ENCODE results near the gene TBATA.

TBATA gene

DNA sequence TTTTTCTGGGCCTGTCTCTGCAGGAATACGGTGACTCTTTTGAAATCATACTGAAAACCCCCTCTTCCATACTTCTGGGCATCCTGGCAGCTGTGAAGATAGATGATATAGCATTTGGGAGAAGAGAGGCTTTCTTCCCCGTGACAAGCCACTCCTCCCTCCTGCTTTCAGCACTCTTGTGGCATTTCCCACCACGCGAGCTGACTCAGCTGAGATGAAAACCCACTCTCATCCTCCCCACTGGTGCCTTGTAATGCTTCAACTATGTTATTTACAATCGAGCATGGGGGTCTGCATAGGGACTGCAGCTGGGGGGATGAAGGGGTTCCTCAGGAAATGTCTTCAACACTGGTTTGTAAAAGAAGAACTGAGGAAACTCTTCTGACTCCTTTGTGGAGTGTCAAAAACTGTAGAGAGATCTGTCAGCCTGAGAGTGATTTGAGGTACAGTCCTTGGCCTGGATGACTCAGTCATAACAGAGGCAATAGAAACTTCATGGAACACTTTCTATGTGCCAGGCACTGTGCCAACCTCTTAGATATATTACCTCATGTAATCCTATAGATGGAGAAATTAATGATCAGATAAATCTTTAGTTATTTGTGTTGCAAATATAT, 1.7 kb upstream of the TBATA start:
- no peaks in the 10 kb centered on the region for H3K27me3 Mint-ChIP-seq
- no peaks in the 10 kb centered on the region for H3K36me3 Mint-ChIP-seq
- peak overlapping the region; percentile 53 for H3K27ac Mint-ChIP-seq
- no peak overlapping the region for H3K4me3 Mint-ChIP-seq
- peaks cover 13% of the 10 kb centered on the region for H3K4me1 Mint-ChIP-seq
- H3K9me3 Mint-ChIP-seq = no peaks in the 10 kb centered on the region

DNA sequence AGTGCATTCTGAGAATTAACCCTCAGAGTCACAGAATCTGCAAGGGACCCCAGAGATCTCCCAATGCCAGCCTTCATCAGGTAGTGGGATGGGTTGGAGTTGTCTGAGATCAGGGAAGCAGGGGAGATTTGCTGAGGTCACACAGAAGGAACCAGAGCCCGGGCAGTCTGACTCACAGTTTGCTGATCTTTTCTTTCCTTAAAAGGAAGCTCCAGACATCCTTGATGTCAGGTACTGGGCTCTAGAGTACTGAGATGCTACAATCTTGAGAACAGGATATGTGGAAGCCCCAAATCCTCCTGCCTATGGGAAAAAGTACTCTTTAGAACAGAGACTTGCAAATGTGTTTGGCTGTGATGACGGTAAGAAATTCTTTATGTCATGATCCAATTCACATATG, 706 bp downstream of the TBATA start:
- no peak overlapping the region for H3K27ac Mint-ChIP-seq
- no peak overlapping the region for H3K4me3 Mint-ChIP-seq
- peaks cover 7% of the 10 kb centered on the region for H3K4me1 Mint-ChIP-seq
- no peaks in the 10 kb centered on the region for H3K9me3 Mint-ChIP-seq
- no peaks in the 10 kb centered on the region for H3K27me3 Mint-ChIP-seq
- H3K36me3 Mint-ChIP-seq = no peaks in the 10 kb centered on the region

DNA sequence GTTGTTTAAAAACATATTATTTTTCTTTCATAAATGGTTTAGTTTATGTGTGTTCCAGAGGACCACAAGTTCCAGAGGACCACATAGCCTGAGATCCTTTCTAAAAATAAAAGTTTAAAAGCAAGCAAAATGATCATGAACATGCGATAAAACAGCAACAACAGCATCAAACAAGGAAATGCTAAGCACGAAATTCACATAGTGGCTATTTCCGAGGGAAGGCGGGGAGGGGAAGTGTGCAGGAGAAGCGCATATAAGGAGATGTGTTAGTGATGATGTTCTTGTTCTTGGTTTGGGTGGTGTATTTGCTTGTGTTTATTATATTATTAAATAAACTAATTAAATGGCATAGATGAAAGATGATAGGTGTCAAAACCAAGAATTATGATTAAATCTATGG, 1.2 kb downstream of the TBATA start:
- Mint-ChIP-seq H3K4me1 (peaks cover 7% of the 10 kb centered on the region), H3K27ac (no peak overlapping the region), H3K27me3 (no peaks in the 10 kb centered on the region), H3K9me3 (no peaks in the 10 kb centered on the region), H3K36me3 (no peaks in the 10 kb centered on the region), H3K4me3 (no peak overlapping the region)

DNA sequence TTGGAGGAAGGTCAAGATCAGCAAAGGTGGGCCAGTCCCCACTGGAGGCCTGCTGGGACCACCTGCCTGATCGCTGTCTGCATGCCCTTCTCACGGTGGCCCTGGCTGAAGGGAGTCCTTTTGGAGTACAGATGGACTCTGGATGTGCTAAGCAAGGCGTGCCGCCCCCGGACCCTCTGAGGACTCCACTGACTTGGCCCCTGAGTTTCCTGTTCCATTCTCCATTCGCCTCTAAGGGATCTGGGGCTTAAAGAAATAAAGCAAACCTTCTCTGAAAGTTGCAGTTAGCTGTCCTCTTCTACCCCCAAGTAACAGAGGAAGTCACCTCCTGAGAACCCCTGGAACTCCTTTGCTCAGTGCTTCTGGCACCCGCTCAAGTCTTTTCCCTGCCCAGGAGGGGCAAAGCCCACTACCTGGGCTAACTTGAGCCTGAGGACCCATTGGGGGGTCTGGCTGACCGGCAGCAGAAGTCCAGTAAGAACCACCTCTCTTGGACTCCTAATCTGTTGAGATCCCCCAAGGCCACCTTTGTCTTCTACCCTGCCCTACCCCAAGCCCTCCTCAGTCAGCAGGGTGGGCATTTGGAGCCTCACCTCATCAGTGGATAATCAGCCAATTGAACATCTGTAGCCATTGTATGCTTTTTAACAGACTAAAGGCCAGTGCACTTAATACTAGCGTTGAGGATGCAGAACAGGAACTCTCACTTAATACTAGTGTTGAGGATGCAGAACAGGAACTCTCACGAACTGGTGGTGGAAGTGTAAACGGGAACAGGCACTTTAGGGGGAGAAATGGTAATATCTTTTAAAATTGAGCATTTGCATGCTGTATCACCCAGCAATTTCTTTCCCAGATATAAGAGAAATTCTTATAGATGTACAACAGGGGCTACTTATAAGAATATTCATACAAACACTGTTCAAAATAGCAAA, 2.2 kb downstream of the TBATA start:
- Mint-ChIP-seq H3K27ac (no peak overlapping the region), H3K4me1 (peaks cover 7% of the 10 kb centered on the region), H3K9me3 (no peaks in the 10 kb centered on the region), H3K27me3 (no peaks in the 10 kb centered on the region), H3K36me3 (no peaks in the 10 kb centered on the region), H3K4me3 (no peak overlapping the region)

DNA sequence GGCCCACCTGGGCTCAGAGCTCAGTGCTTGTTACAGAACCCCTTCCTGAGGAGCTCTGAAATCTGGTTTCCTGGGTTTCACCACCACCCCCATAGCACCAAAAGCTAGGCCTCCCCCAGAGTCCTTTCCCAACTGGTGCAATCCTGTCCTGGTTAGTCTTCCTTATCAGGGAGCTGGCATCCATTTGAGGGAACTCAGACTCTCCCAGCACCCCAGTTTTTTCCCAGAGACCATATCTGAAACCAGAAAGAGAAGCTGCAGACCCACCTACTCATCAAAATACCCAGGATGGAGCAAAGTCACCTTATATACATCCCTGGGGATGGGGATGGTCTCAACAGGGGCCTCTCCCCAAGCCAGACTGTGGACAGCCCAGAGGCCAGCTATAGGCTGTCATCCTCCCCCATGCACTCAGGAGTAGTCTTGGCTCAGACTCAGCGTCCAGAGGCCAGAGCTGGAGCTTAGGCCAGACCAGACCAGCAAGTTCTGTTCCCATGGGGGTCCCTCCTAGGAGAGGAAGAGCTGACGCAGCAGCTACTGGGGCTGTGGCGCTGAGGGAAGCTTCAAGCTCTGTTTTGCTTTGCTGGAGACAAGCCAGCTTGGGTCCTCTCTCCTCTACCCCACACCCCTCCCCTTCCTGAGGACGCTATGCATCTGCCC, 3.0 kb downstream of the TBATA start:
- Mint-ChIP-seq H3K27ac (no peak overlapping the region), H3K27me3 (no peaks in the 10 kb centered on the region), H3K4me3 (no peak overlapping the region), H3K4me1 (peaks cover 7% of the 10 kb centered on the region), H3K9me3 (no peaks in the 10 kb centered on the region), H3K36me3 (no peaks in the 10 kb centered on the region)

DNA sequence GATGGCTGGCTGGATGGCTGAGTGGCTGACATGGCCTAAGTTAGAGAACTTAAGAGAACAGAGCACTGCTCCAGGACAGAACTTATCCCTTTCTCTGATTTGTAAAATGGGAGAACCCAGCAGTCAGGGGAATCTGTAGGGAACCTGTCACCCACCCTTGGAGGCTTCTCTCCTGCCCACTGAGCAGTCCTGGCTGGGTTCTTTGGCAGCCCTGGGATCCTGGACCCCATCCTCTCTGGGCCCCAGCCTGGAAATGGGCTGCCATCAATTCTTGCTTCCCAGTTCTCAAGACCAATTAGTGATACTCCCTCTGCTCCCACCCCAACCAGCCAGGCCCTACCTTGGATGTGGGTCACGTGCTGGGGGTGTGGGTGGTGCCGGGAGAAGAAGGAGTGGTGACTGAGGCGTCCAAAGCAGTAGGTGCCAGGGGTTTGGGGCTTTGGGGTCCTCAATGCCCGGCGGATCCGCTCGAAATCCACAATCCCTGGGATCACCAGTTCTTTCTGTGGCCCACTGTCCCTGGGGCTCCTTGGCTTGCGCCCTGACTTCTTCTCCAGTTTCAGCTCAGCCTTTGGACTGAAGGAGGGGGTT, 3.6 kb downstream of the TBATA start:
- H3K9me3 Mint-ChIP-seq = no peaks in the 10 kb centered on the region
- no peaks in the 10 kb centered on the region for H3K4me1 Mint-ChIP-seq
- H3K36me3 Mint-ChIP-seq = no peaks in the 10 kb centered on the region
- no peaks in the 10 kb centered on the region for H3K27me3 Mint-ChIP-seq
- H3K27ac Mint-ChIP-seq = no peak overlapping the region
- no peak overlapping the region for H3K4me3 Mint-ChIP-seq

DNA sequence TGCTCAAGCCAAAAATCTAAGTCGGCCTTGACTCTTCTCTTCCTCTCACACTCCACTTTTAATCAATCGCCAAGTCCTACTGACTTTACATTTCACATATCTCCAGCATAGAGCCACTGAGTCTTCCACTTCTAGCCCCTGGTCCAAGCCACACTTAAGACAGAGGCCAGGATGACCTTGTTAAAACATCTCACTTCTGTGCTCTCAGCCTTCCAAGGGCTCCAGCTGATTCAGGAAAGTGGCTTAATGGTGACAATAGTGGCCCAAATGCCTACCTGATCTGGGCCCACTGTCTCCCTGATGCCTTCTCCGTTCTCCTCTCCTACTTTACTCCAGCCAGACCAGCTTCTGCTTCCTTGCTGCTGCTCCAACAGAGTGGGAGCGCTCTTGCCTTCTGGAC, 4.4 kb downstream of the TBATA start:
- H3K27ac Mint-ChIP-seq = no peak overlapping the region
- H3K27me3 Mint-ChIP-seq = no peaks in the 10 kb centered on the region
- H3K4me1 Mint-ChIP-seq = no peaks in the 10 kb centered on the region
- H3K36me3 Mint-ChIP-seq = no peaks in the 10 kb centered on the region
- H3K4me3 Mint-ChIP-seq = no peak overlapping the region
- no peaks in the 10 kb centered on the region for H3K9me3 Mint-ChIP-seq

DNA sequence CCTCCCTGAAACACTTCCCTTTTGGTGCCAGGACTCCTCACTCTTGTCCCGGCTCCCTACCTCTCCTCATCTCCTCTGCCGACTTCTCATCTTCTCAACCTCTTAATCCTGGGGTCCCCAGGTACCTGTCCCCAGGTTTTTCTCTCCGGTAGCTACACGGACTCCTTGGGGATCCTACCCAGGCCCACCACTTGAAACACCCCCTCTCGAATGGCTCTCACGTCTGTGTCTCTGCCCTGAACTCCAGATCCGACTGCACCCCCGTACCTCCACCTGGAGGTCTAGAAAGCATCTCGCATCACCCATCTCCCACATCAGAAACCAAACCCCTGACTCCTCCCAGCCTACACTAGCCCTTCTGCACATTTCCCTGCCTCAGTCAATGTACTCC, 4.8 kb downstream of the TBATA start:
- no peaks in the 10 kb centered on the region for H3K27me3 Mint-ChIP-seq
- H3K27ac Mint-ChIP-seq = peak overlapping the region; percentile 32
- no peaks in the 10 kb centered on the region for H3K36me3 Mint-ChIP-seq

DNA sequence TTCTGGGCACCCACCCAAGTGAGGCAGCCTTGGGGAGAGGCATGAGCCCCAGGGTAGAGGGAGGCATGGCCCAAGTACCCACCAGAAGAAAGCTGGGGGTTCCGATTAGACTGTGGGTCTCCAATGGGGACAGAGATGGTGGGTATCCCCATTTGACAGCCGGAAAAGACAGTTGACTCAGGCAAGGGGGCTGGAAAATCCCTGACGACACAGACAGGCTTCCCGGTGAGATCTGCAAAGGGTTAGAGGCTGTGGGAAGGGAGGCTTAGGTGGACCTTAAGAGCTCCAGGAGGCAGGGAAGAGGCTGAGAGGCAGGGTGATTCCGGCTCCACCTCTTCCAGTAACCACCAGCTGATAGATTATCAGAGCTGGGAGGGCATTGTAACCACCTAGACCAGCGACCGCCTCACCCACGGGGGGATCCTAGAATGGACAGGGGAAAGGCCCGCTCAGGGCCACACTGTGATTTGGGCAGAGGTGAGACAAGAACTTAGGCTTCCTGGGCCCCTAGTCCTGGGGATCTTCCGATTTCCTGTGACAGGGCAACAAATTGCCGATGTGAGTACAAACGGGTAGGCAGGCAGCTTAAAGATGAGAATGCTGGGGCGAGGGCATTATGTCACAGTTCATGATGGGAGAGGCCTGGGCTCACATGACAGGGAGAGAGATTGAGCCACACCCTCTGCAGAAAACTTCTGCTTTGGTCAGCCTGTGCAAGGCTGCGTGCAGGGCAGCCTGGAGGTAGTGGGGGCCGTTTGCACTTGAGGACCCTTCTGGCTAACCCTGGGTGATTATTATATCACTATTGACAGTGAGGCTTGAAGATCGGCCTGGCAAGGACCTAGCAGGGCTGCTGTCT, 5.4 kb downstream of the TBATA start:
- H3K36me3 Mint-ChIP-seq = no peaks in the 10 kb centered on the region
- no peaks in the 10 kb centered on the region for H3K27me3 Mint-ChIP-seq
- no peaks in the 10 kb centered on the region for H3K4me1 Mint-ChIP-seq
- no peaks in the 10 kb centered on the region for H3K9me3 Mint-ChIP-seq
- no peak overlapping the region for H3K4me3 Mint-ChIP-seq
- H3K27ac Mint-ChIP-seq = no peak overlapping the region

More for the DNA sequence above, 4.8 kb downstream of the TBATA start:
- H3K4me3 Mint-ChIP-seq = no peak overlapping the region
- no peaks in the 10 kb centered on the region for H3K4me1 Mint-ChIP-seq
- no peaks in the 10 kb centered on the region for H3K9me3 Mint-ChIP-seq

DNA sequence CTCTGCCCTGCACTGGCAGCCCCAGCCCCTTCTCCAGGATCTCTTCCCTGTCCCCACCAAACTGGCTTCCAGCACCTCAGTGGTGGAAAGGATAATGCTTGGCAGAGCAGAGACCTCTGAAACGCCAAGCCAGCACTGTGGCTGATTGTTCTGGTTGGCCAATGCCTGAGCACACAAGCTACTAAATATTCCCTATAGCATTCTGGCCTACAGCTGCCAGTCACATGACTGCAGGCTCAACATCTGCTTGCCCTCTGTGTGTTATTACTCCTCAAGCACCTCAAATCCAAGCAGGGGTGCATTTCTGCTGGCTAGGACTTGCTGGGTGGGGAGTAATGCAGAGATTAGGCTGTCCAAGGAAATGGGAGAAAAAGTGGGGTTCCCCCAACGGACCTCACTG, 6.1 kb downstream of the TBATA start:
- no peak overlapping the region for H3K4me3 Mint-ChIP-seq
- no peaks in the 10 kb centered on the region for H3K9me3 Mint-ChIP-seq
- H3K4me1 Mint-ChIP-seq = no peaks in the 10 kb centered on the region
- H3K27me3 Mint-ChIP-seq = no peaks in the 10 kb centered on the region
- no peaks in the 10 kb centered on the region for H3K36me3 Mint-ChIP-seq
- no peak overlapping the region for H3K27ac Mint-ChIP-seq

DNA sequence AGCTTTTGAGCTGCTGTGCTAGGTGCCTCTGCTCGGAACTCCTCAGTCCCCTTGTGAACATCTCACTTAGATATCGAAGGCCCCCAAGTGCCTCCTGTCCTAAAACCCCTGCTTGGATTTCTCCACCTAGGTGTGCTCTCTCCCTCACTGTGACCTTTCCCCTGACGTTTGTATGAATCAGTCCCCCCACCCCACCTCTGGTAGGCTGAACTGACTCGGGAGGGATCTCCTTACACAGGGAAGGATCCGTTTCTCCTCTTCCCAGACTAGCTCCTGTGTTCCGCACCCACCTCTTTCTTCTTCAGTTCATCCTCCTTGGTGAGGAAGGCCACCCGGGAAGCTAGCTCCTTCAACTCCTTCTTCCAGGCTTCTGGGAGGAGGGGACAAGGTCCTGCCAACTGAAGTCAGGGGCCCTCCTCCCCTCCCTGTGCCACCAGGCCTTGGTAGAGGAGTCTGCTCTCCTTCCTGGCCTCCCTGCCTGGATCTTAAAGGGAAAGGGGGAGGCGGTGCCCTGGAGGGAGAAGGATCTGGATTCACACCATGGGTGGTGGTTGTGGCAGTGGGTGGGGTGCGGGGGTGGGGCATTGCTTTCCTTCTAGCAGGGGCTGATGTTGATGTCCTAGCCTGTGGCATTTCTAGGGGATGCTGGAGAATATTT, 6.8 kb downstream of the TBATA start:
- Mint-ChIP-seq H3K27me3 (no peaks in the 10 kb centered on the region), H3K36me3 (no peaks in the 10 kb centered on the region), H3K27ac (peak overlapping the region; percentile 46), H3K9me3 (no peaks in the 10 kb centered on the region), H3K4me3 (no peak overlapping the region), H3K4me1 (no peaks in the 10 kb centered on the region)

DNA sequence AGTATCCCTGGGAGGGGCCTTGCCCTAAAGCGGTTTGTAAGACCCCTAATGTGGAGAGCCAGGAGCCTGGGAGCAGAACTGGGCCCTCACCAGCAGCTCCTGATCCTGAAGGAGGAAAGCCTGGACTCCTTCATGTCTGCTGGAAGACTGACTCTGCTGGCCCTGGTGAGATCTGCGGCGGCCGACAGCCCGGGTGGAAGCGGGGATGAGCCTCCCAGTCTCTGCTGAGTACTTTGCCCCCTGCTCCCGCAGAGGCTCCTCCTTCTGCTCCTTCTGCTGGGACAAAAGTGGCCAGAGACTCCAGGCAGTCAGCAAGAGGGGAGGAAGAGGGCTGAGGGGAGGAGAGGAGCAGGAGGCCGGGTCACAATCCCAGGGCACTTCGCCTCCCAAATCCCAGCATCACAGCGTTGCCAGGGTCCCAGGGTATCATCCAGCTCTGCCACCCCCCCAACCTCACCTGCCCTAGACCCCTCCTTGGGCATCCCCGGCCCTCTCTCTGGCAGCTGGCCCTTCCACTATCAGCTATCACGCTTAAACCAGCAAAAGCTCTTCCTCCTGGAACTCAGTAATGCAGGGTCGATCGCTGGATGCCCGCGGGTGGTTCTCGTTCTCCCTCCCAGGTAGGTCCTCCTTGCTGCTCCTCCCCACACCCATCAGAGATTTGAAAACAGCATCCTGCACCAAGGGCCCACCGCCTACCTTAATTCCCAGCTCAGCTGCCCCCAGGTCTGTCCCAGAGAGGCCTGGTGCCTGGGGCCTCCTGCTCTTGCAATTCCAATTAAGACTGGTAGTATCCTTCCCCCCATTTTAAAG, 7.9 kb downstream of the TBATA start:
- no peaks in the 10 kb centered on the region for H3K36me3 Mint-ChIP-seq
- H3K27ac Mint-ChIP-seq = no peak overlapping the region
- no peaks in the 10 kb centered on the region for H3K4me1 Mint-ChIP-seq
- no peak overlapping the region for H3K4me3 Mint-ChIP-seq
- no peaks in the 10 kb centered on the region for H3K9me3 Mint-ChIP-seq
- H3K27me3 Mint-ChIP-seq = no peaks in the 10 kb centered on the region

DNA sequence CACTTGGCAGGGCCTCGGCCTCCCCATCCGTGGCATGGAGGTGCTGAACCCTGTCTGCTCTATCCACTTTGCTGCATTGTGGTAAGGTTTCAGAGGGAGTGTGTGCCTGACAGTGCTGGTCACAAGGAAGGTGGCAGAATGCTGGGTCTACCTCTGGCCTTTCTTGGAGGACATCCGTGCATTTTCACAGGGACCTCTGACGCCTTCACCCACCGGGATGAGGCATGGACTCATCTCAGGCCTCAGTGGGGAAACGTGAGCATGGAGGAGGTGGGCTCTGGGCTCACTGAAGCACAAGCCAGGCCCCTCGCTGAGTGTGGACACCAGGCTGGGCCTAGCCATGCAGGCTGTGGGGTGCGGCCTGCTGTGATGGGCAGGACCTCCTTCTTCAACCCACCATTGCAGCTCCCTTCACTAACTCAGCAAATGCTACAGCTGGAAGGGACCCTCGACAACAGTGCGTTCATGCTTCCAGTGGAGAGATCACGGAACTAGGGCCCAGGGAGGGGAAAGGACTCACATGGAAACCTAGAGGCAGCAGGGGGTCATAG, 8.6 kb downstream of the TBATA start:
- no peak overlapping the region for H3K4me3 Mint-ChIP-seq
- H3K27me3 Mint-ChIP-seq = no peaks in the 10 kb centered on the region
- H3K36me3 Mint-ChIP-seq = no peaks in the 10 kb centered on the region
- no peaks in the 10 kb centered on the region for H3K9me3 Mint-ChIP-seq
- H3K27ac Mint-ChIP-seq = no peak overlapping the region
- no peaks in the 10 kb centered on the region for H3K4me1 Mint-ChIP-seq
